ENCODE measurements around the gene DENND1B. TPM values are rescaled to one million over a fixed set of nuclear protein-coding genes. Genes with fewer than 3 reads are reported as not detected.

DENND1B gene
- total and polyA plus RNA-seq, 2 of the 8 experiments (the other 6 are each of a cell fraction or from before 2014, with no cell fraction given): 0.74 to 3.3 TPM

DNA sequence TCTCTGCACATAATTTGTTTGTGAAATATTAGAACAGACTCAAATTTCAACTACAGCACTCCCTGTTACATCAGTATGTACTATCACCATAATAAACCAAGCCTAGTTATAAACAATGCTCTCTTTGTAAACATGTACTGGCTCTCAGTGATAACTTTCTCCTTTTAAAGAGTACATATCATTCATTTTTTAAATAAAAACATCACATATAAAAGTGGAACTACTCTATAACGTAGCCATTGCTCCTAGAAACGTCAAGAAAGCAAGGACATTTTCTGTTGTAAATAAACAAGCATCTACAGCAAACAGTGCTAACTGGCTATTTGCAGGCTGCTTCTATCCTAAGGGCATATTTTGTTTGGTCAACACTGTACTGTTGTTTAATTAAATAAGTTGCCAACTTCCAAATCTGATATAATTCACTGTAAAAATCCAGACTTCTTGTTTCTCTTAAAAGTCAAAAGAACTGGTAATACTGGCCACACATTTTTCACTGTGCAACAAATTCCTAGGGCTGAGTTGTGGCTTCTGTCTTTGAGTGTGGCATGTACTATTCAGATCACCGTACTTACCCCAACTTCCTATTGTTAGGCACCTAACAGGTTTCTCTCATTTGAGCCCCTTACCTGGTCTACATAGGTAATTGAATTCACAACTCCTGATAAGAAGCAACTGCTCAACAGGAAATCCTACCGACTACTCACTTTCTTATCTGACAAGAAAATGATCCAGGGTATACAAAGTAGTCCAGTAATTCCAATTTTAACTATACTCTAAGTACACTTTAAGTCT, 111.9 kb downstream of the DENND1B start:
- Histone ChIP-seq H3K79me1 (ENCODE audit: low read depth, low read length) (no peaks in the 10 kb centered on the region), H4K5ac (ENCODE audit: insufficient read length, low read depth, low read length) (no peak overlapping the region), H3K23ac (ENCODE audit: insufficient read length) (no peak overlapping the region), H2BK12ac (ENCODE audit: low read depth, low read length) (no peak overlapping the region), H3K4me3 (ENCODE audit: extremely low read depth in 1 of 4, insufficient read depth in 2 of 4, low read depth in 3 of 4, low read length in 4 of 4) (no peak overlapping the region), H3K36me3 (ENCODE audit: control insufficient read depth in 2 of 4, insufficient read depth in 4 of 4, low read length in 3 of 4) (no peaks in the 10 kb centered on the region), H2BK5ac (ENCODE audit: low read depth, low read length) (no peak overlapping the region), H3K14ac (ENCODE audit: insufficient read length) (no peak overlapping the region), H4K91ac (replicated peaks; ENCODE audit: insufficient read length, low read length) (no peak overlapping the region), H2BK20ac (ENCODE audit: low read length) (no peak overlapping the region), H3K79me2 (ENCODE audit: control insufficient read depth in 1 of 2, insufficient read depth in 2 of 2, low read length in 2 of 2) (no peaks in the 10 kb centered on the region), H3K23me2 (ENCODE audit: low read depth, low read length) (no peaks in the 10 kb centered on the region; the same call in 1 of the 2 replicates), H3K4me1 (replicated peaks in 1 of 4; ENCODE audit: control insufficient read depth in 3 of 4, insufficient read depth in 4 of 4, low read length in 3 of 4) (no peaks in the 10 kb centered on the region), H2AK5ac (ENCODE audit: low read depth, low read length) (no peak overlapping the region), H3K18ac (ENCODE audit: extremely low read depth, low read length) (no peak overlapping the region), H3K9ac (replicated peaks in 1 of 4; ENCODE audit: extremely low read depth in 1 of 4, low read depth in 3 of 4, low read length in 3 of 4) (no peak overlapping the region), H3K56ac (replicated peaks; ENCODE audit: insufficient read length, low read depth, low read length) (no peak overlapping the region), H3K4me2 (ENCODE audit: insufficient read depth in 1 of 2, low read depth in 2 of 2, low read length in 2 of 2) (no peak overlapping the region), H3K4ac (replicated peaks; ENCODE audit: insufficient read length, low read depth, low read length) (no peak overlapping the region), H4K20me1 (replicated peaks in 1 of 2; ENCODE audit: control insufficient read depth in 1 of 2, insufficient read depth in 2 of 2, low read length in 2 of 2) (no peaks in the 10 kb centered on the region), H2AFZ (ENCODE audit: low read length) (no peak overlapping the region), H3K9me3 (ENCODE audit: insufficient read depth in 2 of 2, low read depth in 1 of 2, low read length in 1 of 2) (no peaks in the 10 kb centered on the region), H3K27me3 (replicated peaks in 1 of 4; ENCODE audit: control insufficient read depth in 3 of 4, extremely low read depth in 1 of 4, insufficient read depth in 3 of 4, low read length in 3 of 4) (no peaks in the 10 kb centered on the region), H2BK15ac (ENCODE audit: low read length) (no peak overlapping the region), H2BK120ac (replicated peaks; ENCODE audit: low read depth, low read length) (no peak overlapping the region), H4K8ac (ENCODE audit: extremely low read depth, insufficient read depth, low read length) (no peak overlapping the region), H3K27ac (ENCODE audit: low read depth, low read length) (no peak overlapping the region)
- ChIA-PET CTCF (ENCODE audit: partially characterized antibody) (interaction anchor here (1.5 kb wide), 1 partner anchor 261 kb away, joined by 3 read pairs; no protein-coding TSS in a partner anchor), POLR2A (ENCODE audit: partially characterized antibody) (no interaction called here)
- 77% methylated on average over 4 of the region's 4 CpGs; no CpG with 5 or more reads in 1 of the 2 experiments for WGBS, 2 experiments (ENCODE audit: extremely low coverage in 1 of 2, insufficient coverage in 1 of 2, insufficient read length in 1 of 2, insufficient replicate concordance in 2 of 2, low coverage in 1 of 2, low lambda C conversion rate in 2 of 2, missing lambda C conversion rate in 1 of 2)
- DNase-seq (ENCODE audit: low read depth in 1 of 2, low spot score in 2 of 2) (no peak), FAIRE-seq (no peak)
- TF ChIP-seq TEAD4 (IDR thresholded peaks at IDR 0.05; ENCODE audit: low read depth, low read length) (no peak), SAP30 (IDR thresholded peaks at IDR 0.05; ENCODE audit: insufficient read depth, insufficient replicate concordance, low read length) (no peak), CREB1 (IDR thresholded peaks at IDR 0.05) (no peak), SRF (IDR thresholded peaks at IDR 0.05; ENCODE audit: low read depth, low read length) (no peak), RNF2 (IDR thresholded peaks at IDR 0.05; ENCODE audit: borderline replicate concordance, low read depth, low read length, missing control alignments, poor library complexity, severe bottlenecking) (no peak), HDAC2 (IDR thresholded peaks at IDR 0.05; ENCODE audit: borderline replicate concordance in 1 of 2, low read depth in 2 of 2, low read length in 2 of 2) (no peak), NANOG (IDR thresholded peaks at IDR 0.05; ENCODE audit: insufficient read depth, low read depth, low read length, poor library complexity, severe bottlenecking) (no peak), SUZ12 (IDR thresholded peaks at IDR 0.05; ENCODE audit: low read length) (no peak), ZNF274 (IDR thresholded peaks at IDR 0.05; ENCODE audit: borderline replicate concordance, extremely low read depth, low read length) (no peak), SIRT6 (IDR thresholded peaks at IDR 0.05; ENCODE audit: low read length) (no peak), TCF12 (IDR thresholded peaks at IDR 0.05; ENCODE audit: low read depth, low read length) (no peak)
- TF ChIP-seq, protein P1, sequence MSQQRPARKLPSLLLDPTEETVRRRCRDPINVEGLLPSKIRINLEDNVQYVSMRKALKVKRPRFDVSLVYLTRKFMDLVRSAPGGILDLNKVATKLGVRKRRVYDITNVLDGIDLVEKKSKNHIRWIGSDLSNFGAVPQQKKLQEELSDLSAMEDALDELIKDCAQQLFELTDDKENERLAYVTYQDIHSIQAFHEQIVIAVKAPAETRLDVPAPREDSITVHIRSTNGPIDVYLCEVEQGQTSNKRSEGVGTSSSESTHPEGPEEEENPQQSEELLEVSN (IDR thresholded peaks at IDR 0.05): no peak

All from H1 (cell line).